GM21737 (cell line): ENCODE measurements around the gene HAVCR1.
"Not testable (repeated sequence)": the region's sequence is repeated elsewhere in the genome, so short reads cannot be mapped to it uniquely, and the experiment has no call there.

ENCODE experiments used
- ATAC-seq: cut with Tn5 transposase; IDR thresholded peaks from one replicate; pipeline ENCODE4 v1.9.1; 2021; ENCODE audit warnings: mild to moderate bottlenecking, moderate library complexity; ENCODE audit not compliant: unreplicated experiment

The HAVCR1 gene

GRCh38 chr5:157051604-157052245 is 7.2 kb downstream of the HAVCR1 start:
- no peak for ATAC-seq

DNA sequence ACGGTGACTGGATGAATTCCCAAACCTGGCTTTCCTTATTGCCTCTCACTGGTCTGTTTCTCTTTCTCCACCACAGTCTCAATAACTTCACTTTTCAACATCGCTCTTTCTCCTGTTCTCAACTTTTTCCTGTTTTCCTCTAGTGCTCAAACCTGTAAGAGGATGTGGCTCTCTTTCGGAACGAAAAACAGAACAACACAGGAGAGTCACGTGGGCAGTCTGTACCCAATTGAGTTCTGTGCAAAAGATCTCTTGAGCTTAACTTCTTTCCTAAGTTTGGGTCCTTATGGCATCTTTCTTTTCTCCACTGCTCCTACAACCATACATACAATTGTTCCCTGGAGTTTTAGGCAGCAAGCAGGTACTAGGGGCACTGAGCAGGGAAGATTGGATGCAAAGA is 8.9 kb downstream of the HAVCR1 start:
- ATAC-seq = no peak

- no peak for ATAC-seq
Measured at GRCh38 chr5:157049605-157050004, 9.3 kb downstream of the HAVCR1 start.

- ATAC-seq = no peak
Measured at GRCh38 chr5:157047898-157048297, 11.0 kb downstream of the HAVCR1 start.

DNA sequence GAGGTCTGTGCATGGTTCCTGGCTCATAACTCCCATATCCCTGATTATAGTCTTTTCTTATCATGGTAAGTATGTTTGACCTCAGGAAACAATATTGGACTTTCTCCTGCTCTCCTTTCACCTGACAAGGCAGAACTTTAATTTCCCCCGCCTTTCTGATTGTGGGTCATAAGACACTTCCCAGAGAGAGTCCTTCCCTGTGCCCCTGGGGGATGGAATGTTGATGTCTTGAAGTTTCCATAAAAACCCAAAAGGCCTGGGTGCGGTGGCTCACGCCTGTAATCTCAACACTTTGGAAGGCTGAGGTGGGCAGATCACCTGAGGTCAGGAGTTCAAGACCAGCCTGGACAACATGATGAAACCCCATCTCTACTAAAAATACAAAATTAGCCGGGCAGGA is 11.9 kb downstream of the HAVCR1 start:
- not testable (repeated sequence) for ATAC-seq

- ATAC-seq = no peak
Measured at GRCh38 chr5:157046041-157046440, 12.9 kb downstream of the HAVCR1 start.

DNA sequence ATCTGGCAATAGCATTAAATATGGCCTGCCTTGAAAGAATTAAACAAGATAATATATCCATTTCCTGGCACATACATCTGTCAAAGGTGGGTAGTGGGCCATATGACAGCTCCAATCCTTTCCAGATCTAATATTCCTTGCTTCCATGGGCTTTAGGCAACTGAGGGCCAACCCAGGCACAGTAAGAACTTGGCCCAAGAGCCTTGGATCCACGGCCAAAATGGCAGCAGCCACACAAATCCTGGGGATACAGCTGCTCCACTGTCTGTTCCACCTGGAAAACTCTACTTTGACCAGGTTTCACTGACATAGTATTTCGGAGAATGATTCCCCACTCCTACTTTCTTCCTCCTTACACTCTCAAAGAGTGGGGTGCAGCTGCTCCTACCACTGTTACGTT is 13.3 kb downstream of the HAVCR1 start:
- no peak for ATAC-seq

DNA sequence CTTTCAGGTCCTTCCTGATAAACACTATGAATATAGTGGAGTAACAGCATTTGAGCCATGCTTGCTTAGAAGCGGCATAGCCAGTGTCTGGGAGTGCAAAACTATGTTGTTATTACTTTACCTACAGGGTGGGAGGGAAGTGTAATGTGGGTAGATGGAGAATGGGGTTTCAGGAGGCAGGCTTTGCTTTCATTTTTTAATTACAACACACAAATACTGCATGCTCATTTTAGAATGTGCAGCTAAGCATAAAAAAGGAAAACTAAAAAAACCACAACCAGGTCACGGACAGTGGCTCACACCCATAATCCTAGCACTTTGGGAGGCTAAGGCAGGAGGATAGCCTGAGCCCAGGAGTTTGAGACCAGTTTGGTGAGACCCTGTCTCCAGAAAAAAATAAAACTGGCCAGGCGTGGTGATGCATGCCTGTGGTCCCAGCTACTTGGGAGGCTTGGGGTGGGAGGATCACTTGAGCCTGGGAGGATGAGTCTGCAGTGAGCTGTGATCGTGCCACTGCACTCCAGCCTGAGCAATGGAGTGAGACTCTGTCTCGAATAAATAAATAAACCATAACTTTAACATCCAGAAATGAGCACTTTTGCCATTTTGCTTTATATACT is 20.2 kb downstream of the HAVCR1 start:
- ATAC-seq = peak; percentile 61

GRCh38 chr5:157034106-157035072 is 24.5 kb downstream of the HAVCR1 start:
- not testable (repeated sequence) for ATAC-seq

GRCh38 chr5:157033071-157033583 is 25.8 kb downstream of the HAVCR1 start:
- no peak for ATAC-seq

- no peak for ATAC-seq
Measured at GRCh38 chr5:157030692-157031091, 28.2 kb downstream of the HAVCR1 start.

GRCh38 chr5:157029457-157029856 is 29.5 kb downstream of the HAVCR1 start:
- no peak for ATAC-seq

DNA sequence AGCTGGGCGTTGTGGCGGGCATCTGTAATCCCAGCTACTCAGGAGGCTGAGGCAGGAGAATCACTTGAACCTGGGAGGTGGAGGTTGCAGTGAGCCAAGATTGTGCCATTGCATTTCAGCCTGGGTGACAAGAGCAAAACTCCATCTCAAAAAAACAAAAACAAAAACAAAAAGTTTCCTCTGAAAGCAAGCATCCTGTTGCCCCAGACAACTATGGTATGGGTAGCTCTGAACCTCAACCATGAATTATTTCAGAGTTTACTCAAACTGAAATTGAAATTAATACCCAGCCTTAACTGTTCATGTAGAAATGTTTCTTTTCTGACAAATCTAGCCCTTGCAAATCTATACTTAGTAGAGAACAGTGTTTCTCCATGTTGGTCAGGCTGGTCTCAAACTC is 31.3 kb downstream of the HAVCR1 start:
- ATAC-seq = peak; percentile 97

DNA sequence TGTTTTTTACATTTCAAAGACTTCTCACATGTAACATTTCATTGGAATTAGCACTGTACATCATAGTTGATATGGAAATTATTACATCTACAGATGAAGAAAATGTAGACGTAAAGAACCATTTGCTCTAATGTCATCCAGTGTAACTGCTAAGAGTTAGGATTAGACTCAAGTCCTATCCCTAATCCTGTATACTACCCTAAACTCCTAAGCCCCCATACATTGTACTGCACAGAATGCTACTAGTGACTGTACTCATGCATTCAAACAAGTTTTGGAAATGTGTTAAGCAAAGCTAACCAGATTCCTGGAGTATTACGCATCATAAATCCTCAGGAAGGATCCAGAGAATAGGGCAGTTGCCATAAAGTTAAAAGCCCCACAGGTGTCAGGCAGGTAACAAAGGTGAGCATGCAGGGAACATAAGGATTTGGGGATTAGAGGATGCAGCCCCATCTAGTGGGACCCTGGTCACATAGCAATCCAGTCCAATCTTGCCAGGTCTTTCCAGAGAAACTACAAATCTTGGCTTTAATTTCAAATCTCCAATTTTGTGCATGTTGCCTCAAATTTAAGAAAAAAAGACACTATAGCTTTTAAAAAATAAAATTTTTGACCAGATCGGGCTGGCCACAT is 32.0 kb downstream of the HAVCR1 start:
- ATAC-seq = no peak

- ATAC-seq = no peak
Measured at GRCh38 chr5:157025093-157025698, 33.7 kb downstream of the HAVCR1 start.

- no peak for ATAC-seq
Measured at GRCh38 chr5:157024208-157024959, 34.5 kb downstream of the HAVCR1 start.

GRCh38 chr5:157022024-157022423 is 36.9 kb downstream of the HAVCR1 start:
- no peak for ATAC-seq

DNA sequence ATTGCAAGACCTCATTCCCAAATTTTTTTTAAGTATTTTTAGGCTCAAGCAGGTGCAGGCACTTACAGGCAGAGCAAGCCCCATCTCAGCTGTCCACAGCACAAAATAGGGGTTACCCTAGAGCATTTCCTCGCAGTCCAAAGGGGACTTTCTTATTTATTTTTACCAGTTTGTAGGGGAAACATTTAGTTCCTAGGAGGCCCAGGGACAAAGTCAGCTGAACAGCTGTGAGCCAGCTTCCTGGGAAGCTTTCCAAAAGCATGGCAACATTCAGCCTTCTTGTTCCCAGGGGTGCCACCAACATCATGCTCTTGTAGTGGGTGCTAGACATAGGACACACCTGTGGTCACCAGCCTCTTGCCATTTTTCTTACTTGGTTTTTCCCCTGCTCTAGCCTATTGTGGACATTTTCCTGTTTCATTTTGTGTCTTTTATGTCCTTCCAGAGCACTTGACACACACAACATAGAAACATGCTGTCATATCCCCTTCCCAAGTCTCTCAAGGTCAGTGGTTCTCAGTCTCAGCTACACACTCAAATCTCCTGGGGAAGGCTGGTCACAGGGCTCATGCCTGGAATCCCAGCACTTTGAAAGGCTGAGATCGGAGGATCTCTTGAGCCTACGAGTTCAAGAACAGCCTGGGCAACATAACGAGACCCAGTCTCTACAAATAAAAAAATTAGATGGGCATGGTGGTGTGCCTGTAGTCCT is 38.2 kb downstream of the HAVCR1 start:
- ATAC-seq = no peak

GRCh38 chr5:157020002-157020401 is 38.9 kb downstream of the HAVCR1 start:
- ATAC-seq = no peak
